HEK293 (cell line): ENCODE measurements around the gene MCRIP1.

Experiments used
- CTCF ChIA-PET: fragments of 350-600 bp; formaldehyde crosslinking; extraction: SDS; loops from one replicate; lab custom pipeline; 2021; ENCODE audit warnings: antibody characterized with exemption; lab: Yijun Ruan, JAX
- POLR2A ChIA-PET: fragments of 300-600 bp; formaldehyde crosslinking; extraction: SDS; loops from one replicate; lab custom pipeline; 2020; ENCODE audit warnings: antibody characterized with exemption, inconsistent platforms; lab: Yijun Ruan, JAX
- H3K27ac ChIP-seq: fragments of 200-500 bp; sonication (Bioruptor generic); 2 replicates; pipeline ENCODE4 v1.5.1; 2014; ENCODE audit warnings: low read depth, low read length, control low read depth, inconsistent platforms; ENCODE audit errors: extremely low read depth
- H3K36me3 ChIP-seq, 2 experiments: fragments of 200-500 bp in 1 of 2; sonication (Bioruptor generic) in 1 of 2; 1 replicate in 1 of 2; 2 replicates in 1 of 2; pipeline ENCODE4 v1.5.1; 2014 to 2017; ENCODE audit warnings: inconsistent platforms in 2 of 2, low read length in 2 of 2; ENCODE audit not compliant: control insufficient read depth in 2 of 2, insufficient read depth in 1 of 2
- H3K4me1 ChIP-seq: fragments of 200-500 bp; sonication (Bioruptor generic); 2 replicates; pipeline ENCODE4 v1.5.1; 2014; ENCODE audit warnings: mild to moderate bottlenecking, low read length, inconsistent platforms; ENCODE audit not compliant: control insufficient read depth, insufficient read depth
- H3K4me3 ChIP-seq: 2 replicates; pipeline ENCODE4 v1.5.1; 2011; ENCODE audit warnings: low read depth, mild to moderate bottlenecking, control low read depth, low read length, moderate library complexity
- H3K9me3 ChIP-seq: fragments of 200-500 bp; sonication (Bioruptor generic); 2 replicates; pipeline ENCODE4 v1.5.1; 2014; ENCODE audit warnings: low read depth, low read length, inconsistent platforms; ENCODE audit not compliant: control insufficient read depth, insufficient read depth
- BCL11A ChIP-seq: fragments of 450-650 bp; formaldehyde crosslinking; IDR thresholded peaks from 2 replicates; pipeline ENCODE4 v1.5.1; 2016; ENCODE audit warnings: low read depth, missing biosample characterization, missing genetic modification characterization
- GFI1B ChIP-seq: fragments of 450-650 bp; formaldehyde crosslinking; IDR thresholded peaks from 2 replicates; pipeline ENCODE4 v1.5.1; 2016; ENCODE audit warnings: missing biosample characterization, missing genetic modification characterization
- SETDB1 ChIP-seq: IDR thresholded peaks from one replicate; pipeline ENCODE4 v1.6.1; 2017; ENCODE audit warnings: mild to moderate bottlenecking, low read length, moderate library complexity, mixed read lengths; ENCODE audit not compliant: insufficient read length
- SP7 ChIP-seq: fragments of 450-650 bp; formaldehyde crosslinking; IDR thresholded peaks from 2 replicates; pipeline ENCODE4 v1.5.1; 2016; ENCODE audit warnings: missing biosample characterization, missing genetic modification characterization
- ZBTB7A ChIP-seq: fragments of 450-650 bp; formaldehyde crosslinking; IDR thresholded peaks from 2 replicates; pipeline ENCODE4 v1.5.1; 2016; ENCODE audit warnings: low read depth, missing biosample characterization, missing genetic modification characterization
- ZFP41 ChIP-seq: fragments of 450-650 bp; formaldehyde crosslinking; IDR thresholded peaks from 2 replicates; pipeline ENCODE4 v1.5.1; 2016; ENCODE audit warnings: missing biosample characterization, missing genetic modification characterization, borderline replicate concordance
- ZFP69B ChIP-seq: fragments of 450-650 bp; formaldehyde crosslinking; IDR thresholded peaks from 2 replicates; pipeline ENCODE4 v1.5.1; 2016; ENCODE audit warnings: missing biosample characterization, missing genetic modification characterization
- ZNF133 ChIP-seq: fragments of 450-650 bp; formaldehyde crosslinking; IDR thresholded peaks from 2 replicates; pipeline ENCODE4 v1.5.1; 2016; ENCODE audit warnings: missing biosample characterization, missing genetic modification characterization
- ZNF169 ChIP-seq: fragments of 450-650 bp; formaldehyde crosslinking; IDR thresholded peaks from 2 replicates; pipeline ENCODE4 v1.5.1; 2016; ENCODE audit warnings: missing biosample characterization, missing genetic modification characterization
- ZNF24 ChIP-seq: fragments of 450-650 bp; formaldehyde crosslinking; IDR thresholded peaks from 2 replicates; pipeline ENCODE4 v1.5.1; 2016; ENCODE audit warnings: missing biosample characterization, missing genetic modification characterization
- ZNF292 ChIP-seq: fragments of 450-650 bp; formaldehyde crosslinking; IDR thresholded peaks from 2 replicates; pipeline ENCODE4 v1.5.1; 2016; ENCODE audit warnings: low read depth, missing biosample characterization, missing genetic modification characterization, borderline replicate concordance
- ZNF366 ChIP-seq: fragments of 450-650 bp; formaldehyde crosslinking; conservative IDR thresholded peaks from 2 replicates; pipeline ENCODE4 v1.5.1; 2016; ENCODE audit warnings: missing biosample characterization, missing genetic modification characterization
- ZNF514 ChIP-seq: fragments of 450-650 bp; formaldehyde crosslinking; IDR thresholded peaks from 2 replicates; pipeline ENCODE4 v1.5.1; 2016; ENCODE audit warnings: missing biosample characterization, missing genetic modification characterization
- ZNF548 ChIP-seq: fragments of 450-650 bp; formaldehyde crosslinking; IDR thresholded peaks from 2 replicates; pipeline ENCODE4 v1.5.1; 2016; ENCODE audit warnings: missing biosample characterization, missing genetic modification characterization
- ZNF610 ChIP-seq: fragments of 450-650 bp; formaldehyde crosslinking; IDR thresholded peaks from 2 replicates; pipeline ENCODE4 v1.5.1; 2016; ENCODE audit warnings: missing biosample characterization, missing genetic modification characterization, borderline replicate concordance
- ZNF629 ChIP-seq: fragments of 450-650 bp; formaldehyde crosslinking; IDR thresholded peaks from 2 replicates; pipeline ENCODE4 v1.5.1; 2017; ENCODE audit warnings: missing biosample characterization, missing genetic modification characterization
- ZNF777 ChIP-seq: fragments of 450-650 bp; formaldehyde crosslinking; IDR thresholded peaks from 2 replicates; pipeline ENCODE4 v1.5.1; 2017; ENCODE audit warnings: missing biosample characterization, missing genetic modification characterization, borderline replicate concordance
- ZNF830 ChIP-seq: fragments of 450-650 bp; IDR thresholded peaks from 2 replicates; pipeline ENCODE4 v1.5.0; 2018; ENCODE audit warnings: missing biosample characterization, missing genetic modification characterization, low read depth, mild to moderate bottlenecking, moderate library complexity
- ZNF843 ChIP-seq: fragments of 450-650 bp; formaldehyde crosslinking; IDR thresholded peaks from 2 replicates; pipeline ENCODE4 v1.5.1; 2016; ENCODE audit warnings: missing biosample characterization, missing genetic modification characterization
- ZXDB ChIP-seq: fragments of 450-650 bp; formaldehyde crosslinking; IDR thresholded peaks from 2 replicates; pipeline ENCODE4 v1.5.1; 2016; ENCODE audit warnings: missing biosample characterization, missing genetic modification characterization
- TF ChIP-seq, protein P1 (sequence below): fragments of 450-650 bp; formaldehyde crosslinking; IDR thresholded peaks from 2 replicates; pipeline ENCODE4 v1.5.1; 2017; ENCODE audit warnings: missing biosample characterization, missing genetic modification characterization
- TF ChIP-seq, protein P2 (sequence below): fragments of 450-650 bp; formaldehyde crosslinking; IDR thresholded peaks from 2 replicates; pipeline ENCODE4 v1.5.1; 2016; ENCODE audit warnings: missing biosample characterization, missing genetic modification characterization, low read depth
- TF ChIP-seq, protein P3 (sequence below): fragments of 450-650 bp; formaldehyde crosslinking; IDR thresholded peaks from 2 replicates; pipeline ENCODE4 v1.5.1; 2016; ENCODE audit warnings: missing biosample characterization, missing genetic modification characterization
- TF ChIP-seq, protein P4 (sequence below): fragments of 450-650 bp; IDR thresholded peaks from 2 replicates; pipeline ENCODE4 v1.5.1; 2018; ENCODE audit warnings: missing biosample characterization, missing genetic modification characterization
- TF ChIP-seq, protein P5 (sequence below): fragments of 450-650 bp; formaldehyde crosslinking; IDR thresholded peaks from 2 replicates; pipeline ENCODE4 v1.5.1; 2016; ENCODE audit warnings: missing biosample characterization, missing genetic modification characterization

MCRIP1 gene

DNA sequence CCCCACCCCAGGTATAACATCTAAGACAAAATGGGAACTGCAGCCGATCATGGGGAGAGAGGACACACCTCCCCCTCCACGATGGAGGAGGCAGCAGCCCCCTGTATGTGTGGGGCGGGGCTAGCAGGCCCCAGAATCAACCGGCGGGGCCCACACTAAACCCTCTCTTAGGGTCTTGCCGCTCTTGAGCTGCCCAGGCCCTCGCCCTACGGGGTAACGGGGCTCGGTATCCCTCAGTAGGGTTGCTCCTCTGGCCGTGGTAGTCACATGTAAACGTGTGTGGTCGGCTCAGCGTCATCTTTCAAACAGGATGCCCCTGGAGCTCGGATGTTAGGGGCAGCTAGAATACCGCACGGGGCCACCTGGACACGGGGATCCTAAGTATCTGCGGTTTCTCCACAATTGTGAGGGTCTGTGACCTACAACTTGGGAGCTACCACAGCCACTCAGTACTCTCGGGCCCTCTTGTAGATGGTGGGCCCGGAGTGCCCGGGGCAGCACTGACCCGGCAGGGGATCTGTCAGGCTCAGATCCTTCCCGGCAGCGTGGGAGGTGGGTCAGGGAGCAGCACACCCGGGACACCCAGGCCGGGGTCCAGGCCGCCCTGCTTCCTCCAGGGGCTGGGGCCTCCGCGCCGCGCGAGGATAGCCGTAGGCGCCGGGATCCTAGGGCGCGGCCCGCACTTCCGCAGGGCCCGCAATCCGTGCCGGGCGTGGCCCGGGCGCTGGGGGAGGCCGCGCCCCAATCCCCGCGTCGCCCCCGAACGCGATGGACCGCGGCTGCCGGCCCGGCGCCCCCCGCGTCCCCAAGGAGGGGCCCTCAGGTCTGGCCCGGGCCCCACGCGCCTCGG is 37.3 kb upstream of the MCRIP1 start (continued):
- no peak; the same call in 1 of the 2 replicates for TF ChIP-seq ZNF629 (tag by site-specific recombination)
- TF ChIP-seq ZFP69B (tag by site-specific recombination), result peak; percentile 97
- TF ChIP-seq GFI1B (tag by site-specific recombination), result no peak
- TF ChIP-seq, protein P1, sequence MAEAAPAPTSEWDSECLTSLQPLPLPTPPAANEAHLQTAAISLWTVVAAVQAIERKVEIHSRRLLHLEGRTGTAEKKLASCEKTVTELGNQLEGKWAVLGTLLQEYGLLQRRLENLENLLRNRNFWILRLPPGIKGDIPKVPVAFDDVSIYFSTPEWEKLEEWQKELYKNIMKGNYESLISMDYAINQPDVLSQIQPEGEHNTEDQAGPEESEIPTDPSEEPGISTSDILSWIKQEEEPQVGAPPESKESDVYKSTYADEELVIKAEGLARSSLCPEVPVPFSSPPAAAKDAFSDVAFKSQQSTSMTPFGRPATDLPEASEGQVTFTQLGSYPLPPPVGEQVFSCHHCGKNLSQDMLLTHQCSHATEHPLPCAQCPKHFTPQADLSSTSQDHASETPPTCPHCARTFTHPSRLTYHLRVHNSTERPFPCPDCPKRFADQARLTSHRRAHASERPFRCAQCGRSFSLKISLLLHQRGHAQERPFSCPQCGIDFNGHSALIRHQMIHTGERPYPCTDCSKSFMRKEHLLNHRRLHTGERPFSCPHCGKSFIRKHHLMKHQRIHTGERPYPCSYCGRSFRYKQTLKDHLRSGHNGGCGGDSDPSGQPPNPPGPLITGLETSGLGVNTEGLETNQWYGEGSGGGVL, result peak; percentile 10; the same call in 1 of the 2 replicates
- no peak for TF ChIP-seq ZFP41
- TF ChIP-seq, protein P2, sequence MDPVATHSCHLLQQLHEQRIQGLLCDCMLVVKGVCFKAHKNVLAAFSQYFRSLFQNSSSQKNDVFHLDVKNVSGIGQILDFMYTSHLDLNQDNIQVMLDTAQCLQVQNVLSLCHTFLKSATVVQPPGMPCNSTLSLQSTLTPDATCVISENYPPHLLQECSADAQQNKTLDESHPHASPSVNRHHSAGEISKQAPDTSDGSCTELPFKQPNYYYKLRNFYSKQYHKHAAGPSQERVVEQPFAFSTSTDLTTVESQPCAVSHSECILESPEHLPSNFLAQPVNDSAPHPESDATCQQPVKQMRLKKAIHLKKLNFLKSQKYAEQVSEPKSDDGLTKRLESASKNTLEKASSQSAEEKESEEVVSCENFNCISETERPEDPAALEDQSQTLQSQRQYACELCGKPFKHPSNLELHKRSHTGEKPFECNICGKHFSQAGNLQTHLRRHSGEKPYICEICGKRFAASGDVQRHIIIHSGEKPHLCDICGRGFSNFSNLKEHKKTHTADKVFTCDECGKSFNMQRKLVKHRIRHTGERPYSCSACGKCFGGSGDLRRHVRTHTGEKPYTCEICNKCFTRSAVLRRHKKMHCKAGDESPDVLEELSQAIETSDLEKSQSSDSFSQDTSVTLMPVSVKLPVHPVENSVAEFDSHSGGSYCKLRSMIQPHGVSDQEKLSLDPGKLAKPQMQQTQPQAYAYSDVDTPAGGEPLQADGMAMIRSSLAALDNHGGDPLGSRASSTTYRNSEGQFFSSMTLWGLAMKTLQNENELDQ (tag by site-specific recombination), result no peak
- peak; percentile 86 for TF ChIP-seq ZXDB (tag by site-specific recombination)
- no peak for TF ChIP-seq ZNF830 (tag by site-specific recombination)

DNA sequence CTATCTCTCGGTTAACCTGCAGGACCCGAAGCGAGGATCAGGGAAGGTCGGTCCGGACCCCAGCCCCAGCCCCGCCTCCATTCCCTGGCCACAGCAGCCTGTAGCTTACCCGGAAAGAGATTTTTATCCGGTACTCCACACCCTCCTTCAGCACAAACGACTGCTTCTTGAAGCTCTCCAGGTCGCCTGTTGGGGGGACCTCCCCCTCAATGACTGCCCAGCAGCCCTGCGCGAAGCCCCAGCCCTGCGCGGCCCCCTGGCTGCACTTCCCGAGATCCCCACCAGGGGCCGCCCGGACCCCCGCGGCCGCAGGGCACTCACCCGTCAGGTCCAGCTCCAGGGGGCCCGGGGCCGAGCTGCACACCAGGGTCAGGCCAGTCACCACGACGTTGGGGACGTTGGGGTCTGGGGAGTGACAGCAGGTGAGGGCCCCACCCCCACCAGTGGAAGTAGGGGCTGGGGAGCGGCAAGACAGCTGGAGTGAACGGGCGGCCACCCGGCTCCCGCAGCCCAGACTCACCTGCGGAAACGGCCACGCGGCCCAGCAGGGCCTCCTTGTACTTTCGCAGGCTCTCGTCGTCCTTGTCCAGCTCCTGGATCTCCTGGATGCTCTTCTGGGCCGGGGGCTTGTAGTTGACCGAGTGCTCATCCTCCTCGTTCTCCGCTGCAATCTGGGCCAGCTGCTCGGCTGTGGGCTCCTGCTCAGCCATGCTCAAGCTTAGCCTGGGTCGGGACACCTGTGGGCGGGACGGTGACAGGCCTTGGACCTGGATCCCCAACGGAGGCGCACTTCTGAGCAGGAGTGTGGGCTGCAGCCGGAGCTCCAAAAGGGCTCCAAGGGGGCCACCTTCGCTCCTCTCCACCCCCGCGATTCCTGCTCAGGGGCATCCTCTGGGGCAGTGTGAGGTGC is 36.4 kb upstream of the MCRIP1 start:
- no peaks in the 10 kb centered on the region for H3K9me3 ChIP-seq
- H3K4me1 ChIP-seq, result peaks cover 17% of the 10 kb centered on the region; the same call in 1 of the 2 replicates
- H3K27ac ChIP-seq, result peak overlapping the region; percentile 100
- ChIA-PET POLR2A (interaction anchor here (1.1 to 2.7 kb wide), 12 partner anchors 9 to 186 kb away, joined by 3 to 17 read pairs (median 6); partner anchors contain the start of genes ARL16, CENPX, HGS and LRRC45), CTCF (interaction anchor here (0.6 to 2.6 kb wide), 18 partner anchors 8 to 161 kb away, joined by 3 to 15 read pairs (median 4); partner anchors contain the start of genes MAFG and PCYT2)
- peaks cover 5 to 57% of the 10 kb centered on the region in 2 experiments; a peak in 2 of 3 replicates for H3K36me3 ChIP-seq
- peak overlapping the region; percentile 85 for H3K4me3 ChIP-seq
- no peak for TF ChIP-seq ZNF514 (tag by site-specific recombination)
- peak; percentile 74; the same call in 1 of the 2 replicates for TF ChIP-seq ZBTB7A (tag by site-specific recombination)
- peak; percentile 93 for TF ChIP-seq BCL11A
- TF ChIP-seq SP7 (tag by site-specific recombination), result peak; percentile 54; the same call in 1 of the 2 replicates
- no peak for TF ChIP-seq ZNF133 (tag by site-specific recombination)
- TF ChIP-seq ZNF24 (tag by site-specific recombination), result peak; percentile 56
- no peak for TF ChIP-seq ZNF292 (tag by site-specific recombination)
- peak; percentile 53 for TF ChIP-seq ZNF843 (tag by site-specific recombination)
- TF ChIP-seq ZNF169, result no peak
- TF ChIP-seq, protein P3, sequence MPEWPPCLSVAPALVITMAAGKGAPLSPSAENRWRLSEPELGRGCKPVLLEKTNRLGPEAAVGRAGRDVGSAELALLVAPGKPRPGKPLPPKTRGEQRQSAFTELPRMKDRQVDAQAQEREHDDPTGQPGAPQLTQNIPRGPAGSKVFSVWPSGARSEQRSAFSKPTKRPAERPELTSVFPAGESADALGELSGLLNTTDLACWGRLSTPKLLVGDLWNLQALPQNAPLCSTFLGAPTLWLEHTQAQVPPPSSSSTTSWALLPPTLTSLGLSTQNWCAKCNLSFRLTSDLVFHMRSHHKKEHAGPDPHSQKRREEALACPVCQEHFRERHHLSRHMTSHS (tag by site-specific recombination), result no peak
- no peak for TF ChIP-seq ZNF777
- TF ChIP-seq, protein P4, sequence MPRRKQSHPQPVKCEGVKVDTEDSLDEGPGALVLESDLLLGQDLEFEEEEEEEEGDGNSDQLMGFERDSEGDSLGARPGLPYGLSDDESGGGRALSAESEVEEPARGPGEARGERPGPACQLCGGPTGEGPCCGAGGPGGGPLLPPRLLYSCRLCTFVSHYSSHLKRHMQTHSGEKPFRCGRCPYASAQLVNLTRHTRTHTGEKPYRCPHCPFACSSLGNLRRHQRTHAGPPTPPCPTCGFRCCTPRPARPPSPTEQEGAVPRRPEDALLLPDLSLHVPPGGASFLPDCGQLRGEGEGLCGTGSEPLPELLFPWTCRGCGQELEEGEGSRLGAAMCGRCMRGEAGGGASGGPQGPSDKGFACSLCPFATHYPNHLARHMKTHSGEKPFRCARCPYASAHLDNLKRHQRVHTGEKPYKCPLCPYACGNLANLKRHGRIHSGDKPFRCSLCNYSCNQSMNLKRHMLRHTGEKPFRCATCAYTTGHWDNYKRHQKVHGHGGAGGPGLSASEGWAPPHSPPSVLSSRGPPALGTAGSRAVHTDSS (tag by site-specific recombination), result no peak
- no peak for TF ChIP-seq ZNF366 (tag by site-specific recombination)
- TF ChIP-seq, protein P5, sequence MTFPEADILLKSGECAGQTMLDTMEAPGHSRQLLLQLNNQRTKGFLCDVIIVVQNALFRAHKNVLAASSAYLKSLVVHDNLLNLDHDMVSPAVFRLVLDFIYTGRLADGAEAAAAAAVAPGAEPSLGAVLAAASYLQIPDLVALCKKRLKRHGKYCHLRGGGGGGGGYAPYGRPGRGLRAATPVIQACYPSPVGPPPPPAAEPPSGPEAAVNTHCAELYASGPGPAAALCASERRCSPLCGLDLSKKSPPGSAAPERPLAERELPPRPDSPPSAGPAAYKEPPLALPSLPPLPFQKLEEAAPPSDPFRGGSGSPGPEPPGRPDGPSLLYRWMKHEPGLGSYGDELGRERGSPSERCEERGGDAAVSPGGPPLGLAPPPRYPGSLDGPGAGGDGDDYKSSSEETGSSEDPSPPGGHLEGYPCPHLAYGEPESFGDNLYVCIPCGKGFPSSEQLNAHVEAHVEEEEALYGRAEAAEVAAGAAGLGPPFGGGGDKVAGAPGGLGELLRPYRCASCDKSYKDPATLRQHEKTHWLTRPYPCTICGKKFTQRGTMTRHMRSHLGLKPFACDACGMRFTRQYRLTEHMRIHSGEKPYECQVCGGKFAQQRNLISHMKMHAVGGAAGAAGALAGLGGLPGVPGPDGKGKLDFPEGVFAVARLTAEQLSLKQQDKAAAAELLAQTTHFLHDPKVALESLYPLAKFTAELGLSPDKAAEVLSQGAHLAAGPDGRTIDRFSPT (tag by site-specific recombination), result peak; percentile 61
- peak; percentile 82; the same call in 1 of the 2 replicates for TF ChIP-seq ZNF610 (tag by site-specific recombination)
- no peak for TF ChIP-seq SETDB1
- TF ChIP-seq ZNF548 (tag by site-specific recombination), result no peak
- TF ChIP-seq ZXDB (tag by site-specific recombination), result peak; percentile 62
